GM21381 (cell line): ENCODE data around the gene MEF2A.
A peak's percentile ranks its signal among the peaks of the same experiment; 100 is the strongest.
"Not testable (repeated sequence)": the region's sequence is repeated elsewhere in the genome, so short reads cannot be mapped to it uniquely, and the experiment has no call there.

Source experiments
- ATAC-seq: cut with Tn5 transposase; IDR thresholded peaks from one replicate; pipeline ENCODE4 v1.9.1; 2021; ENCODE audit warnings: mild to moderate bottlenecking, moderate library complexity; ENCODE audit not compliant: unreplicated experiment

MEF2A gene

DNA sequence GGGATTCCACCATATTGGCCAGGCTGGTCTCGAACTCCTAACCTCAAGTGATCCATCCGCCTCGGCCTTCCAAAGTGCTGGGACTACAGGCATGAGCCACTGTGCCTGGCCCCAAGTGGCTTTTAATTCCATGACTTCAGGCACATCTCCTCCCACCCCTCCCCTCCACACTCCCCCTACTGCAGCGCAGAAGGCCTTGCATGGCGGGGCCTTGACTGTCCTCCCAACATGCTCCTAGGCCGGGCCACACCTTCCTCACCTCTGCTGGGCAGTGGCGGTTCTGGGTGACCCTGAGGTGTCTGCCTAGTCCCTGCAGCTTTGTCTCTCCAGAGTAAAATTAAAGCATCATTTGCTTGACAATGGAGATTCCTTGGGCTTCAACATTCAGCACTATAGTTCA lies 160.5 kb downstream of the MEF2A start:
- no peak for ATAC-seq

DNA sequence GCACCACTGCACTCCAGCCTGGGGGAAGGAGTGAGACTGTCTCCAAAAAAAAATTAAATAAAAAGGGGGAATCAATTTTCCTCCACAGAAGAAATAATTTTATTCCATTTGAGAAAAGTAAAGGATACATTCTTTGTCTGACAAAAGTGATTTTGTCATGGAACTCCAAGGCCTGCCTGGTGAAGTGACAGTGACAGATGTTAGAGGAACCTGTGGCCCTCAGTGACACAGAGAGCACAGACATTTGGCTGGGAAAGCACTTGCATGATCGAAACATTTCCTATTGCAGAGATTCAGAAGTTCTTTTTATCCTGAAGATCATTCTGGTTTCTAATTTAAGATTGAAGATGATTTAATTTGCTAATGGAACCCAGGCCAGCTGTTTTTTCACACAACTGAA lies 161.5 kb downstream of the MEF2A start:
- ATAC-seq, result no peak

DNA sequence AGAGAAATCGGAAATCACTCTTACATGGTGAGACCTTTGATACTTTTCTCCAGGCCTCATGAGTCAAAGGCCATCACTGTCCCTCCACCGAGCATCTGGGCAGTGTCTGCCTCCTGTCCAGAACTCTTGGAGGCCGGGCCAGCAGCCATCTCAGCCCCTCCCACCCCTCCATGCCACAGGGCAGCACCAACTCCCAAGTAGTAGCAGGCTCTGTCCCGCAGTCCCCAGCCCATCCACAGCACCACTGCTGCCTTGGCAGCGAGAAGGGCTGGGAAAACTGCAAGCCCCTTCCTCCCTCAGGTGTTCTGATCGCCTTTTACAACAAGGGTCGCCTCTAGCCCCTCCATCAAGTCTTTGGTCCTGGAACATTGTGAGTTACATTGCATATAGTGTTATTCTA lies 161.9 kb downstream of the MEF2A start:
- no peak for ATAC-seq

DNA sequence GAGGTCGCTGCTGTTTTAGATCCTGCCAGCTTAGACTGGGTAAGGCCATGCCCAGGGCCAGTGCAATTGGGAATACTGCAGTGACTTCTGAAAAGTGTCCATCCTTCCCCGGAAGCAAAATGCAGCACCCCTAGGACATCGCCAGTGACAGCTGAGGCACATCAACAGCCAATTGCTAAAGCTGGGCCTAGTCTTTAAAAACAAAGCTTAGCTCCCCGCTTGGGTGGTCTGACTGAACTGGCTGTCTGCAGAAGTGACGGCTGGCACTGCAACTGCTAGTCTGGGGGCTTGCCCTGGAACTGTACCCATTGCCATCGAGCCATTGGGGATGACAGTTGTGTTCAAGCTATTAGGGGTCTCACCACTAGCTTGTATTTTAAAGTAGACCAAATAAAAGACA lies 163.1 kb downstream of the MEF2A start:
- no peak for ATAC-seq

DNA sequence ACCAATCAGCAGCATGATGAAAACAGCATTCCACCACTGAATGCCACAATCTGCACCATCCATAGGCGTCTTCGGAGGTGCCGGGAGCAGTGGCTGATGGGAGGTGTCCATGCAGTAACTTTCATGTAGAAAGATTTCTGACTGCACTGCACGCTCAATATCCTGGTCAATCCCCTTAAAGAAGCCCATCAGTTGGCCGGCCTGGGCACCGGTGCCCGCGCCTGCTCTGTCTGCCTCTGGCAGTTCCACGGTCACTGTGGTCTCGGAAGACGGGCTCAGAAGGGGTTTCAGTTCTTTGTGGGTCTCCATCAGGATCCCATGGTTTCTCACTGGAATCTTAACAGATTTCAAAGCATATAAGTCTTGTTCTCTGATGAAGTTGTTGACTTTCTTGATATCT lies 163.5 kb downstream of the MEF2A start:
- no peak for ATAC-seq

DNA sequence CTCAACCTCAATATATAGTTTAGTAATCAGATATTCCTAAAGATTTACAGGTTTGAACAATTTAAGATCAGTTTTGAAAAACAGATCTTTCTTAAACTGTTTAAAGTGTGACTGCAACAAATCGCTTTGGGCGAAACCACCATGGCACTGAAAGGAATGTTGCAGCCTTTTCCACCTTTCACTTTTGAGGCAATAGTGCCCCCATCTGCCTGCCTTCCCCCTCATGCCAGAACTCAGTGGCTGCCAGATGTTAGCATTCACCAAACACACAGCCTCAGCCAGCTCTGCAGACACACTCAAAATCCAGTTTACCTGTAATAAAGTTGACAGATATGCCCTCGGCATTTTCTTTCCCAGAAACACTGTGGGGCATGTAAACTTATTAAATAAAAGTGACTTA lies 164.1 kb downstream of the MEF2A start:
- no peak for ATAC-seq

DNA sequence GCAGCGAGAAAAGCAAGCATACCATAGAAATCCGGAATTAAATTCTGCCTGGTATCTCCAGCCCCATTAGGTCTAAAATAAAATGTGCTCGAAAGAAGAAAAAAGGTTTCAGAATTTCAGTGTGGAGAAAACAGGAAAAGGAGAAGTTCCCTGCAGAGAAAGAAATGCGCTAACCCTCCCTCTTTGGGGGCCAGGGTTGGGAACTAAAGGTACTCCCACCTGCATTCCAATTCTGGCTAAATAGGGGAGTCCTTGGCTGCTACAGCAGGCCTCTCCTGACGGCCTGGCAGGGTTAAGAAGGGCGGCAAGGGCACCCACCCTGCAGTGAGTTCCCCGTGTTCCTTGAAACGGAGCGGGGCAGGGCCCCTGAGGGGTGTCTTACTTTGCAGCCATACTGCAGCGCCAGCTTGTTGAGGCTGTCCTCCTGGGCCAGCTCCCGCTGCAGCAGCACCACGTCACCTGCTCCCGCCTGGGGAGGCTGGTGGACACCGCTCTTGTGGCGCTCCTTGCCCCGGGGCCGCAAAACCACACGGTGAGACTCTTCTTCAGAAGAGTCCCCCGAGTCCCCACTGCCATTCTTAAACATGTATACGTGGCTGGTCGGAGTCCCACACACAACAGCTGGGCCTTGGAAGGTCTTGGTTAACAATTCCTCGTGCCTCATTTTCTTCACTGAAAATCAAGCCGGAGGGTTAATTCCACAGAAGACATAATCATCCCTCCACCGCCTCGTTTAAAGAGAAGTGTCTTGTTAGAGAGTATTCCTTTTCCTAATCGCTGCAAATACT lies 165.7 kb downstream of the MEF2A start:
- ATAC-seq, result no peak

DNA sequence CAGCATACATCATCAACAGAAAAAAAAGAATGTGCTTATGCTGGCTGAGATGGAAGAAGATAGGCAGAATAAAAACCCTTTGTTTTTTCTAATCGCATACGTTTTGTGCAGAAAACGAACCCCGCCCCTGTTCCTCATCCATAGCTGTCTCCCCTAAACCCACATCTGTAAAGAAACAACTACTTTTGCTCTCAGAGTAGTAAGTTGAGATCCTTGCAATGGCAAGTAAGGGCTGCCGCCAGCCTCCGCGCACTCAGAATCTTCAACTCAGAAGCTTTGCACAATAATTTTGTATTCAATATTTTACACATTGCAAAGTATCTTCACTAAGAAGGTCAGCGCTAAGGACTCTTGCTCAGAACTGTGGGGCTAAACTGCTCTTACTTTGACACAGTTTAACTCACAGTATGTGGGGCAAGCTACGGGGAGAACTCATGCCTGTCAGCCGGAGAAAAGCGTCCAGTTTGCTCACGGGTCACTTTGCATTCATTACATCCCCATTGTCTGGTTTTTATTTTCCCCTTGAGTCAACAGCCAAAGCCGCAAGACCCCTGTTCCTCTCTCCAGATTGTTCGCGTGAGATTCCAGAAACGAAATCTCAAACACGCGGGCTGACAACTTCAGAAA lies 166.5 kb downstream of the MEF2A start:
- ATAC-seq, result no peak

DNA sequence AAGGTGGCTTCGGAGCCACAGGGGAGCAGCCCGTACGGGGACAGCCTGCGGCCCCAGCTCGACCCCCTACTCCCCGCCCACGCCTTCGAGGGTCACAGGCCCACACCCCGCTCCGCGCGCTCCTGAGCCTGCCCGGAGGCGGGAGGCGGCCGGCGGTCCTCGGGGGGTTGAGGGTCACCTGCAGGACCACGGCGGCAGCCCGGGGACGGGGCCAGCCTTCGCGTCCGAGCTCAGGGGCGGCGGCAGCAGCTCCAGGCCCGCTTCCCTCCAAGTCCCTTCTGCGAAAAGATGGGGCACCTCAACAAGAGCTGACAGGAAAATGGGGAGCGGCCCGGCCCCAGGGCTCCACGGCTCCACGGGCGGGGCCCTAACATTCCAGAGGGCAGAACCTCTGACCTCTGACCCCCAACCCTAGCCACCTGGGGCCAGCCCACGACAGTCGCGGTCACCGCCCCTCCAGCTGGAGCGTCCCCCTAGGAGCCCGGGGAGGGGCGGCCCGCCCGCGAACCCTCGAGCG lies 167.0 kb downstream of the MEF2A start:
- ATAC-seq, result peak; percentile 11

DNA sequence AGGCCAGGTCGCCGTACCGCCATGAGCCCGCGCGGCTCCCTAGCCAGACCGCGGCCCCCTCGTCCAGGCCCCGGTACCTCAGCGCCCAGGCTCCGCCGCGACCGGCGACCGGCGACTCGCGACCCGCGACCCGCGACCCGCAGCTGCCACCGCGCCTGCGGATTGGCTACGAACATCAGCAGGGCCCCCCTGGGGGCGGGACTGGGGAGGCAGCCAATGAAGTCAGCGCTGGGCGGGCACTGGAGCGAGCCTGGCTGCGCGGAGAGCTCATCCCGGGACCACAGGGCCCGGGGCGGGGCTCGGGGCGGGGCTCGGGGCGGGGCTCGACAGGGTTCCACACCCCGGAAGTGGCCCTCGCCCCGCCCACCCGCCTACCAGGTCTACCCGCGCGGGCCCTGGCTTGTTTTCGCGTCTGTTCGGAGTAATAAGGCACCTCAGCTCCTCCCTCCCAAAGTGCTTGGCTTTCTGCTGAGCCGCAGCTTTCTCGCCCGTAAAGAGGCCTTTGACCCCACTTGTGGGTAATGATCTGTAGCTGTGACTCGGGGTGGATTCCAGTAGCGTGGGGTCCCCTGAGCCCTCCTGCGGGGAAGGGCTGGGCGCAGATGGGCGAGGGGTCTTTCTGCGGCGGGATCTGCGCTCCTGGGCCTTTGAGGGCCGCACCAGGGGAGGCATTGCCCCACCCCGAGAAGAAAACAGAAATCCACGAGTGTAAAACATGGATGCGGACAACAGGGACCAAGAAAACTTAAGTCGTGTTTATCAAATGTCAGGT lies 167.7 kb downstream of the MEF2A start, which contains the start of gene LYSMD4:
Gene LYSMD4 (minus strand): TSS at position 170 of the 772 bp plus-strand sequence. CDS start 1,438 bp downstream, outside the sequence.
- peak; percentile 98 for ATAC-seq

DNA sequence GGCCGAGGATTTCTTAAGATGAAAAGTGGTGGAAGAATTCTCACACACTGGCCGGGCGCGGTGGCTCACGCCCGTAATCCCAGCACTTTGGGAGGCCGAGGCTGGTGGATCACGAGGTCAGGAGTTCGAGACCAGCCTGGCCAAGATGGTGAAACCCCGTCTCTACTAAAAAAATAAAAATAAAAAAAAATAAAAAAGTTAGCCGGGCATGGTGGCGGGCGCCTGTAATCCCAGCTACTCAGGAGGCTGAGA lies 168.2 kb downstream of the MEF2A start:
- not testable (repeated sequence) for ATAC-seq

DNA sequence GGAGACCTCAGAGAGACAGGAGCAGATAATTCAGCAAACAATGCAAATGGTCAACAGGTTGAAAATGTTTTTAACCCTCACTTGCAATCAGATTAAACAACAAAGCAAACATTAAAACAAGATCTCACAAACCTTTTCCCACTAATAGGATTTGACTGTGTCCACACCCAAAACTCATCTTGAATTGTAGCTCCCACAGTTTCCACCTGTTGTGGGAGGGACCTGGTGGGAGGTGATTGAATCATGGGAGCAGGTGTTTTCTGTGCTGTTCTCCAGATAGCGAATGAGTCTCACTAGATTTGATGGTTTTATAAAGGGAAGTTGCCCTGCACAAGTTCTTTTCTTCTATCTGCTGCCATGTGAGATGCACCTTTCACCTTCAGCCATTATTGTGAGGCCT lies 168.8 kb downstream of the MEF2A start:
- ATAC-seq, result no peak

DNA sequence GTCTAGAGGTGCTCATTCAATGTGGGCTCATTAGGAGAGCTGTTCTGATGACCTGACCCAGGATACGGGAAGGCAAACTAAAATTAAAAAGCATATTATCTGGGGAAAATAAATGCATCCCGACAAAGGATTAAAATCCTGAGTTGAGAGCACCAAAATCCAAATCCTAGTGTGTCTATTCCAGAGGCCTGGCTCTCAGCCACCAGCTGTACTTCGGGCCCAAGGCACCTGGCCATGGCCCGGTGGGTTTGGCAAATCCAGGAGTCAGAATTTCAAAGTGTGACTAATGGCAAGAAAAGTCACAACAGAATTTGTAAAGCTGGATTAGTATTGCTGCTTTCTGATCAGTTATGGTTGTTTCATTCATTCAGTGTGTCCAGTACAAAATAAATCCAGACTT lies 170.1 kb downstream of the MEF2A start:
- no peak for ATAC-seq

DNA sequence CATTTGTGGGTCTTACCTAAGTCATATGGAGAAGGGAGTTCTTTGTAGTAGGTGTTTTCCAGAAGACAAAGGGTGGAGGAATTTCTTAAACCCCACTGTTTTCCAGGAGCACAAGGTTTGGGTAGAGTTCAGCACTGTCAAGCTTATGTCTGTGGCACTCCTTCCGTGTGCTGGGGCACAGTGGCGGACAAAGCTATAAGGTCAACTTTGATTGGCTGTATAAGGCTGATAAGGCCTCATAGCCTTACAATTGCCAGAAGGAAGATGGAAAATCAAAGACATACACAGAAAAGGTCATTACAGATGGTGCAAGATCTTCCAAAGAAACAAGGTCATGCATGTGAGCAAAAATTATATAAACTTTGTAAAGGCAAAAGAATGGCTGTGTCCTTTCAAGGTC lies 170.9 kb downstream of the MEF2A start:
- ATAC-seq, result no peak

DNA sequence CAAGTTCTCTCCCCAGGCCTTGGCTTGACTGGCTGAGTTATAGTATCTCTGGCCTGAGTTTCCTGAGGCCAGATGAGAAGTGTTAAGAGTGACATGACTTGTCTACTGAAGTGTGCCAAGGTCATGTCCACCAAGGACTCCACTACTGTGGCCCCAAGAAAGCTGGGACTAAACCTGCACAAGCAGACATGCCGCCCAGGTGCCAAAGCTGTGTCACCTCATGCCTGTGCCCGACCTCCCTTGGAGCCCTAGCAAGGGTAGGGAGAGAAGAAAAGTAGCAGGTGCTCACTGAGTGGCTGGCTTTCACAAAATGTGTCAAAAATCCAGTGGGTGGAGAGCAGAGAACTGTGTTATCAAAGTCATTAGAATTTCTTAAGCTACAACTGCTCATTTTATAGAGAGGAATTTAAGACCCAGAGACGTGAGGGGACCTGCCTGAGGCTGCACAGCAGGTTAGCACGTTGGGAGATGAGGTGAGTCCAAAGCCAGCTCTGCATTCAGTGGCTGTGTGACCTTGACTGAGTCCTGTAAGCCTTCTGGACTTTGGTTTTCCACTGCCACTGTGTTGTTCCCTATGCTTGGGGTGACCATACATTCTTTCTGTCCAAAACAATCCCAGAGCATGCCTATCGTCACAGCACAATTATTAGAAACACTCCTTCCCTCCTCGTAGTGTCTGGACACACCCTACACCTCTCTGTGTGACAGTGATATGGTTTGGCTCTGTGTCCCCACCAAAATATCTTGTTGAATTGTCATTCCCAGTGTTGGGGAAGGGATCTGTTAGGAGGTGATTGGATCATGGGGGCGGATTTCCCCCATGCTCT lies 172.4 kb downstream of the MEF2A start:
- ATAC-seq, result no peak

DNA sequence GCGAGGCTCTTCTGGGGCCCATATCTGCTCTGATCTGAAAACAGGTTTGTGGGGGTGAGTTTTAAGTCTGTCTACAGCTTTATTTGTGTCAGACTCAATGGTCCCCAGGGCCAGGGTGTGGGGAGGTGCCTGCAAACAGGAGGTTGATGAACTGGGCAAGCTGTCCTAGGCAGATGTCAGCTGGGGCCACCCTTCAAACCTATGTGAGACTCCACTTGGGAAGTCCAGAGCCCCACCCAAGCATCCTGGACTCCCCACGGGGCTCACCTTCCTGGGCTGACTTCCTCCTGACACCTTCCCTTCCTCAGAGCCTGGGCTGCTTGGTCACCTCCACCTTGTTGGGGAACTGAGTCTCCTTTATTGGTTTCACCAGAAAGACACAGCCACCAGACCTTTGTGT lies 176.1 kb downstream of the MEF2A start:
- no peak for ATAC-seq

DNA sequence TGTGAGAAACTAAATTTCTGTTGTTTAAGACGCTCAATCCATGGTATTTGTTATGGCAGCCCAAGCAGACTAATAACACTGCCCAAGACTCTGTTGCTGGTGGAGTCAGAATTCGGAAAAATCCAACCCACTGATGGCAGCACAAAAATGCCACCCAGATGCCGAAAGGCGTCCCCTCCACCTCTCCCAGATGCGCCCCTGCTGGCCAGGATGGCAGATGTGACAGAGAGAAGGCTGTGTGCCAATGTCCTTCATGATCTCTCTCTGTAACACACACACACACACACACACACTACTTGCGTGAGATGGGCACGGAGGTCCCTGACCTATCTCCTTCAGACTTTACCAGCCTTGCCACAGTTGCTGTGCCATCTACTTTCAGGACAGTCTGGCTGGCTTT lies 178.4 kb downstream of the MEF2A start:
- no peak for ATAC-seq

DNA sequence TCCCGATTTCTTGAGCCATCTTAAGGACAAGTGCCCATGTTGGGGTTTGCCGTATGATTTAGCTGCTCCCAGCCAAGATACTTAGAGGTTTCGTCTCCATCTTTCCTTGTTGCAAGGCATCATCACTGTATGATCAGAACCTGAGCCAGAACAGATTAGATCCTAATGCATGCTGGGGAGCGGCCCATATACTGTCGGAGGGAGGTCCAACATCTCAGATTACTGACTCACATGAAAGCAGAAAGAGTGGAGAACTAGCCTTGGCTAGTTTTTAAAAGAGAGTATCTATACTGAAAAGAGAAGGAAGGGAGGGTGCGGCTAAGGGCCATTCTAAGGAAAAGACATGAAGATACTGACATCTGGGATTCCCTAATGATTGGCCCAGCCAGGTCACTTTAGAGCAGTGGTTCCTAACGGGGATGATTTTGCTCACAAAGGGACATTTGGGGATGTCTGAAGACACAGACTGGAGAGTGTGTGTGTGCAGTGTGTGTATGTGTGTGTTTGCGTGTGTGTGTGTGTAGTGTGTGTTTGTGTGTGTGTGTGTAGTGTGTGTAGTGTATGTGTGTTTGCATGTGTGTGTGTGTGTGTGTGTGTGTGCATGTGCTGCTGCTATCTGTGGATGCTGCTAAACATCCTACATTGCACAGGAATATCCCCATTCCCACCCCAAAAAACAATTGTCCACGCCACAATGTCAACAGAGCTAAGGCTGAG lies 179.7 kb downstream of the MEF2A start:
- no peak for ATAC-seq

DNA sequence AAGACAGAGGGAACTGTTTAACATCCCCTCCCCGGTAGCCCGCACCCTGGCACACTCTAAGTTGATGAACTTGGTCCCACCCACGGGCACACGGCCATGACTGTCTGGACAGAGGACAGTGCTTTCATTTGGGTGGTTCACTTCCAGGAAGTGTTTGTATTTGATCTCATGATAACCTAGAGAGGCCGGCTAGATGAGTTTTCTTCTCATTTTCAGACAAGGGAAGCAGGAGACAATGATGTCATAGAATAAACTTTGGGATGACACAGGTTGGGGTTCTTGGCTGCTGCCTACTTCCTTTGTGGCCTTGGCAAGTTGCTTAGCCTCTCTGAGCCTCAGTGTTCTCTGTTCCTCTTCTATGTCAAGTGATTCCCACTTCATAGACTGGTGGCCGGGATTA lies 183.6 kb downstream of the MEF2A start:
- no peak for ATAC-seq

DNA sequence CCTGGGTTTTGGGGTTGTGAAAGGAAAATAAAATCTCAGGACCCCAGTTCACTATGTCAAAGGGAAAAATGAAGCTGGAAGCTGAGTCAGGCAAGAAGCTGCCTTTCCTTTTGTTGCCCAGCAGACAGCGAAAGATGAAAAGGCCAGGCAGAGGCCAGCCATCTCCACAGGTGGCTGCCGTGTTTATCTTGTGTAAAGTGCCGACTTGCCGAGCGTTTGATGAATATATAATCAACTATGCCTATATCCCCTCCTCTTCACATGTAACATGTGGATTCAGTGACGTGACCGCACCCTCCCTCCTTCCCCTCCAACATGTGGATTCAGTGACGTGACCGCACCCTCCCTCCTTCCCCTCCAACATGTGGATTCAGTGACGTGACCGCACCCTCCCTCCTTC lies 184.5 kb downstream of the MEF2A start:
- not testable (repeated sequence) for ATAC-seq
